ENCODE results near the gene PMIS2. TPM values are rescaled to one million over a fixed set of nuclear protein-coding genes. Genes with fewer than 3 reads are reported as not detected.

PMIS2 gene
- total RNA-seq (2022; extraction: Qiagen RNA extraction), result not detected in 5 replicates

DNA sequence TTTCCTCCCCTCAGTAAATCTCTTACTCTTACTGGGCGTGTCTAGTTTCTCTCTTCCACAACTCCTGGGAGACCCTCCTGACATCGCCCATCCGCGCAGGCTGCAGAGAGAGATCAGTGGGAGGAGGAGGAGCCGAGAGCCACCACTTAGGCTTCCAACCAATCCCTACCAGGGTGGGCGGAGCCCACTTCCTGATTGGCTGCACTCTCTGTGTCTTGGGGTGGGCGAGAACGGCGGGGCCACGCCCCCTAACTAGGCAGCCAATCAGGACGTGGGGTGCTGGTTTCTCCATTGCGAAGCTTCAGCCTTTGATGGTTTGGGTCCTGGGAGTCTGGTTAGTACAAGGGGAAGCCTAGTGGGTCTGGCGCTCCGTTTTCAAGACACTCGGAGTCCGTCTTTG, at the start of gene PMIS2:
Gene PMIS2, plus strand, starts transcription at position 326 of the 400 bp plus-strand sequence. CDS start 87 bp downstream, outside the sequence.

DNA sequence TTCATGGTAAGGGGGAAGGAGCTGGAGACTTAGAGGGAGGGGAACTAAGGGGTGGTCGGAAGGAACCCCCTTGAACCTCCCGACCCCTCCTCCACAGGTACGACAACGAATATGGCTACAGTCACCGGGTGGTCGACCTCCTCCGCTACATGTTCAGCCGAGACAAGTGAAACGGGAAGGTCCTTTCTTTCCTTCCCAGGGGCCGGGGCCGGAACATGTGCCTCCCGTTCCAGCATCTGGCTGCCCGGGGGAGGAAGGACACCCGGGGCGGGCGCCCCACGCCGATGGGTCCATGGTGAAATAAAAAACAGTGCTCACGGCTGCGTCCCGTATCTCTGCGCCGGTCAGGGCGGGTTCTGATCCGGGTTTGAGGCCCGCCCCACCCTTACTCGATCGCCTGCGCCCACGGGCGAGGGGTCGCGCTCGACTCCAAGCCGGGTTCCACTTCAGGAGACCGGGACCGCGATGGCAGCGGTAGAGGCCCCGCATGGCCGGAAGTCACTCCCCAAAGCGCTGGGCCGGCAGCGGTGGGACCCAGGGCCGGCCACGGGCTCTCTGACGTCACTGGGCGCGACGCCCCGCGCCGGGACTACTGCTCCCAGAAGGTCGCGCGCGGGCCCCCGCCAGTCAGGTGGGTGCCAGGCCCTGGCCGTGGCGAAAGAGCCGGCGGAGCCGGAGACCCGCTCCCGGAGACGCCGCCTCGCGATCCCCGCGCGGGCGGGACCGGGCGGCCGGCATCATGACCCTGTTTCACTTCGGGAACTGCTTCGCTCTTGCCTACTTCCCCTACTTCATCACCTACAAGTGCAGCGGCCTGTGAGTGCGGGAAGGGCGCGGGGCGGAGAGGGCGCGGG, 40.7 kb upstream of the PMIS2 start, which contains the start of gene TMEM147:
Gene TMEM147, plus strand, starts transcription at position 626 of the 854 bp plus-strand sequence. Its CDS starts 114 bp downstream, at position 740.

DNA sequence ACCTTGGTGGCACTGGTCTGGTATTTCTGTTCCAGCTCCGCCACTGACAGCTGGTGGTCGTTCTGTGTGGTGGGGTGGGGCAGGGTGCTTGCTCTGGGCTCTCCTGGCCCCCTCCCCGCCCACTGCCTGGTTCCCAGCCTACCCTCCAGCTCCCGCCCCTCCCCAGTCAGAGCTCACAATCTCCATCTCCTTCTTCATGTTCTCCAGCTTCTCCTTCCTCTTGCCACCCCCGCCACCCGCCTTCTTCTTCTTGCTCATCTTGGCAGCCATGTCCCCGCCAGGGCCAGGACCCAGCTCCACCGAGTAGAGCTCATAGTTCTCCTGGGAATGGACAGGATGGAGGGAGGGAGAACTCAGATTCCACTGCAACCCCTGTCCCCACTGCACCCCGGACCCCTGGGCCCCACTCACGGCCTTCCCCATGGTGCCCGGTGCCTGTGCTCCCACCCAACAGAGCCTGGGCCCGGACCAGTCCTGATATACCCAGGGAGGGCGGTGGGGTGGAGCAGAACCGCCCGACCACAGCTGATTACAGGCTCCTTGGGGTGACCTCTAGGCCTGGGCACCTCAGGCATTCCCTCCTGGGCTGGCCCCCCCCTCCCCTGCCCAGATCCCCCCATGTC, 22.7 kb upstream of the PMIS2 start, which contains the start of gene ATP4A:
Gene ATP4A, minus strand, starts transcription at position 452 of the 623 bp plus-strand sequence. Its CDS starts 29 bp downstream, at position 423.

DNA sequence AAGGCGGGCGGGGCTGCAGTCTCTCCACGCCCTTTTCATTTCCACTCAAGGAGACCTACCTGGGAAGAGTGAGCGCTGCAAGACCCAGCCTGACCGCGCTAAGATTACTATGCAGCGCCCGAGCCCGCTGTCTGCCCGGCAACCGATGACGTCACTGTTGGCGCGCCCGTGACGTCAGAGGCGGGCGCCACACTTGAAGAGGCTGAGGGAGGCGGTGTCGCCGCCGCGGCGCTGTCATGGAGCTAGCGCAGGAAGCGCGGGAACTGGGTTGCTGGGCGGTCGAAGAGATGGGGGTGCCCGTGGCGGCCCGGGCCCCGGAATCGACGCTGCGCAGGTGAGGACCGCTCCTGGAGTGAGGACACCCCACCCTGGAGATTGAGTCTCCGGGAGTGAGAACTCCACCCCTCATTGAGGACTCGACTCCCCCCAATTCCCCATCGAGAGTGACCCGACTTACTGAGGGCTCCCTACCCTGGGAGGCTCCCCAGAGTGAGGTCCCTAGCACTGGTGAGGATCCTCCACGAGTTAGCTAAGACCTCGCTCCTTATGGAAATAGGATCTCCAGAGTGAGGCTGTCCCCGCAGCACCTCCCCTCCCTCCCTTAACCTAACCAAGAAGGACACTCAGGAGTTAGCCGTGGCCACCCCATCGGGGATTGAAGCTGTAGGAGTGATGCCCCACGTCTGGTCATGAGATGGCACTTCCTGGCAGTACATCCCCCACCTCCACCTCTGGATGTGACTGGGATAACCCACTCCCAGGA, 26.8 kb downstream of the PMIS2 start, which contains the start of gene HAUS5:
Gene HAUS5, plus strand, starts transcription at position 177 of the 763 bp plus-strand sequence. Its CDS starts 60 bp downstream, at position 237.

DNA sequence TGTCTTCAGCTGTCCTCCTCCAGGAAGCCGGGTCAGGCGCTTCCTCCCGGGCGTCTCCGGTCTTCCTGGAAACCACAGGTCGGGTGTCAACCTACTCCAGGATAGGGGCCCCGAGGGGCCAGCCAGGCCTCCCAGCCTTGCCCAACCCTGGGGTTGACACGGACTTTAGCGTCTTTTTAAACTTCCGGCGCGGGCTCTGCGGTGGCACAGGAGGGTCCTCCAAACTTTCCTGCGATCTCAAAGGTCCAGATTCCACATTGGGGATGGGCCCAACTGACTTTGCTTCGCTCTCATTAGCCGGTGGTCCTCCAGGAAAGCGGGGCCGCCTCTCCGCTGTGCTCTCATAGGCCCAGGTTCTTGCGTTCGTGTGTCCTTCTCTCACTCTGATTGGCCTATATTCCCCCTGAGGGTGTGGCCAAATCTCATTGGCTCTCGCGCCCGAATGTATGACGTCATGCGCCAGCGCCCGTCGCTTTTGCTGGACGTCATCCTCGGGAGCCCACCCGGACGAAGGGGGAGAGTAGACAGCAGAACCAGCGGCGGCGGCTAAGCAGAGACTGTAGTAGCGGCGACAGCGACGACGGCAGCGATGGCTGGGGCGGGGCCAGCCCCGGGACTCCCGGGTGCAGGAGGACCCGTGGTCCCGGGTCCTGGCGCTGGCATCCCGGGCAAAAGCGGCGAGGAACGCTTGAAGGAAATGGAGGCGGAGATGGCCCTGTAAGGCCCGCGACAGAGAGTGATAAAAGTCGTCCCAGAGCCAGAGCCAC, 42.8 kb downstream of the PMIS2 start, which contains the start of gene RBM42:
Gene RBM42, plus strand, starts transcription at position 472 of the 767 bp plus-strand sequence. Its CDS starts 118 bp downstream, at position 590.

Other genes starting within 250 kb of the PMIS2 start
- 0.02 to 0.06 TPM (median 0.03 TPM) in 4 of 5 replicates, not detected in the other for gene FFAR1, start 238.3 kb upstream of the PMIS2 start, total RNA-seq (2022; extraction: Qiagen RNA extraction)
- 0.08 TPM in 1 of 5 replicates, not detected in the others for gene FFAR3, start 227.7 kb upstream of the PMIS2 start, total RNA-seq (2022; extraction: Qiagen RNA extraction)
- 0.03 TPM in 1 of 5 replicates, not detected in the others for gene GPR42, start 215.1 kb upstream of the PMIS2 start, total RNA-seq (2022; extraction: Qiagen RNA extraction)
- 0.02 TPM in 1 of 5 replicates, not detected in the others for gene FFAR2, start 137.9 kb upstream of the PMIS2 start, total RNA-seq (2022; extraction: Qiagen RNA extraction)
- not detected in 5 replicates for gene KRTDAP, start 95.7 kb upstream of the PMIS2 start, total RNA-seq (2022; extraction: Qiagen RNA extraction)
- 34.4 to 41.4 TPM (median 35.8 TPM) in 5 replicates for gene DMKN, start 72.5 kb upstream of the PMIS2 start, total RNA-seq (2022; extraction: Qiagen RNA extraction)
- 3.5 to 4.0 TPM (median 3.9 TPM) in 5 replicates for gene SBSN, start 57.9 kb upstream of the PMIS2 start, total RNA-seq (2022; extraction: Qiagen RNA extraction)
- 0.08 to 0.14 TPM (median 0.10 TPM) in 5 replicates for gene GAPDHS, start 52.7 kb upstream of the PMIS2 start, total RNA-seq (2022; extraction: Qiagen RNA extraction)
- gene TMEM147, start 40.5 kb upstream of the PMIS2 start, total RNA-seq (2022; extraction: Qiagen RNA extraction), result 346 to 443 TPM (median 420 TPM) in 5 replicates
- gene ATP4A, start 22.5 kb upstream of the PMIS2 start, total RNA-seq (2022; extraction: Qiagen RNA extraction), result 0.06 to 0.14 TPM (median 0.13 TPM) in 4 of 5 replicates, not detected in the other
- gene HAUS5, start 26.6 kb downstream of the PMIS2 start, total RNA-seq (2022; extraction: Qiagen RNA extraction), result 11.1 to 17.3 TPM (median 14.6 TPM) in 5 replicates
- 150 to 223 TPM (median 210 TPM) in 5 replicates for gene RBM42, start 42.9 kb downstream of the PMIS2 start, total RNA-seq (2022; extraction: Qiagen RNA extraction)
- gene ETV2, start 55.6 kb downstream of the PMIS2 start, total RNA-seq (2022; extraction: Qiagen RNA extraction), result 1.7 to 3.4 TPM (median 2.7 TPM) in 5 replicates
- gene COX6B1, start 62.1 kb downstream of the PMIS2 start, total RNA-seq (2022; extraction: Qiagen RNA extraction), result 1,342 to 1,451 TPM (median 1,370 TPM) in 5 replicates
- gene UPK1A, start 80.3 kb downstream of the PMIS2 start, total RNA-seq (2022; extraction: Qiagen RNA extraction), result 0.55 to 1.1 TPM (median 1.1 TPM) in 5 replicates
- gene ZBTB32, start 118.4 kb downstream of the PMIS2 start, total RNA-seq (2022; extraction: Qiagen RNA extraction), result 0.05 TPM in 1 of 5 replicates, not detected in the others
- 49.7 to 60.0 TPM (median 57.9 TPM) in 5 replicates for gene KMT2B, start 131.8 kb downstream of the PMIS2 start, total RNA-seq (2022; extraction: Qiagen RNA extraction)
- gene IGFLR1, start 156.3 kb downstream of the PMIS2 start, total RNA-seq (2022; extraction: Qiagen RNA extraction), result 10.9 to 12.5 TPM (median 11.8 TPM) in 5 replicates
- gene U2AF1L4, start 159.2 kb downstream of the PMIS2 start, total RNA-seq (2022; extraction: Qiagen RNA extraction), result 22.6 to 29.2 TPM (median 25.6 TPM) in 5 replicates
- 266 to 332 TPM (median 283 TPM) in 5 replicates for gene PSENEN, start 159.5 kb downstream of the PMIS2 start, total RNA-seq (2022; extraction: Qiagen RNA extraction)
- gene LIN37, start 162.4 kb downstream of the PMIS2 start, total RNA-seq (2022; extraction: Qiagen RNA extraction), result 23.0 to 28.0 TPM (median 24.5 TPM) in 5 replicates
- gene HSPB6, start 170.9 kb downstream of the PMIS2 start, total RNA-seq (2022; extraction: Qiagen RNA extraction), result 0.08 to 0.34 TPM (median 0.24 TPM) in 5 replicates
- 21.4 to 27.1 TPM (median 26.4 TPM) in 5 replicates for gene PROSER3, start 172.0 kb downstream of the PMIS2 start, total RNA-seq (2022; extraction: Qiagen RNA extraction)
- 5.4 to 7.6 TPM (median 5.9 TPM) in 5 replicates for gene ARHGAP33, start 189.4 kb downstream of the PMIS2 start, total RNA-seq (2022; extraction: Qiagen RNA extraction)
- 0.14 to 0.56 TPM (median 0.23 TPM) in 5 replicates for gene PRODH2, start 226.7 kb downstream of the PMIS2 start, total RNA-seq (2022; extraction: Qiagen RNA extraction)

Measured in A549 treated with AZD2906 at 1 μM for 4 hours (cell line).